ENCODE measurements around the gene HK1.

DNA sequence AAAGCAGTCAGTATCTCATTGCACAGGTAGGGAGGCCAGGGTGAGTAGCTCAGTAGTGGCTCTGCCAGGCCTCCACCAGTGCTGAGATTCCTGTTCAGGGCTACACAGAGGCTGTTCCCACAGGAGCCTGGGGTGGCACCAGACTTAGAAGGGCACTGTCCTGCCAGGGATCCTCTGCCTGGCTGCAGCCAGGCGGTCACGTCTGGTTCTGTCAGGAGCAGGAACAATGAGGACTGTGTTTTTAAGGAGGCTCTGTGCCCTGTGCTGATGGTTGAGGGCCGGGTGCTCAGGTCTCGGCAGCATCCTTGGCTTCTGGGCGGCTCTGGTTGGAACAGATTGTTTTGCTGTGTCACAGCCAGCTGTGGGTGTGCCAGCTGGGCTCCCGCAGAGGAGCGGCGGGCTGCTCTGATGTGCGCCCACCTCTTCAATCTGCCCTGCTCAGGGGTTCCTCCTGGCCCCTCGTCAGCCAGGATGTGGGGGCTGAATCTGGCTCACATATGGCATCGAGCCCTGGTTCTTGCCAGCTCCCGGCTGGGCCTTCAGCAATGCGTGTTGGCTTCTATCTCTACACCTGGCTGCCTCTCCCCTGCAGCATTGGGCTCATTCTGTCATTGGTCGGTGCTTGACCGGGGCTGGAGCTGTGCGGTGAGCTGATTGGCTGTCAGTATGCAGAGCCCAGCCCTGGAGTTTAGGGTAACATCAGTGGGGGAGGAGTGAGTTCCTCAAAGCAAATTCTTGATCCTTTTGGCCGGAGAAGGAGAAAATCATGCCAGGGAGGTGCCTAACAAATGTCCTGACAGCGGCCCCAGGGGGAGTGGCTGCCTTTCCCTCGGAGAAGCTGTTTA, 97.2 kb downstream of the HK1 start:
- no peak for TF ChIP-seq POLR2AphosphoS5 (IDR thresholded peaks at IDR 0.05; ENCODE audit: low read depth, low read length)
- no peak for TF ChIP-seq ZNF136 (CRISPR knock-in tag; IDR thresholded peaks at IDR 0.05; ENCODE audit: low read depth)
- no peak for TF ChIP-seq EP300 (IDR thresholded peaks at IDR 0.05; ENCODE audit: low read depth in 2 of 2, low read length in 2 of 2)
- TF ChIP-seq EP300 (CRISPR knock-in tag; IDR thresholded peaks at IDR 0.05; ENCODE audit: borderline replicate concordance) = no peak
- no peak for TF ChIP-seq CTCF (CRISPR knock-in tag; IDR thresholded peaks at IDR 0.05)
- TF ChIP-seq SOX6 (IDR thresholded peaks at IDR 0.05) = no peak
- TF ChIP-seq SOX6 (CRISPR knock-in tag; IDR thresholded peaks at IDR 0.05) = no peak
- no peak for TF ChIP-seq RAD21 (CRISPR knock-in tag; IDR thresholded peaks at IDR 0.05)
- no peak for TF ChIP-seq SP1 (IDR thresholded peaks at IDR 0.05)
- TF ChIP-seq SP1 (CRISPR knock-in tag; IDR thresholded peaks at IDR 0.05) = no peak
- TF ChIP-seq, protein P1, sequence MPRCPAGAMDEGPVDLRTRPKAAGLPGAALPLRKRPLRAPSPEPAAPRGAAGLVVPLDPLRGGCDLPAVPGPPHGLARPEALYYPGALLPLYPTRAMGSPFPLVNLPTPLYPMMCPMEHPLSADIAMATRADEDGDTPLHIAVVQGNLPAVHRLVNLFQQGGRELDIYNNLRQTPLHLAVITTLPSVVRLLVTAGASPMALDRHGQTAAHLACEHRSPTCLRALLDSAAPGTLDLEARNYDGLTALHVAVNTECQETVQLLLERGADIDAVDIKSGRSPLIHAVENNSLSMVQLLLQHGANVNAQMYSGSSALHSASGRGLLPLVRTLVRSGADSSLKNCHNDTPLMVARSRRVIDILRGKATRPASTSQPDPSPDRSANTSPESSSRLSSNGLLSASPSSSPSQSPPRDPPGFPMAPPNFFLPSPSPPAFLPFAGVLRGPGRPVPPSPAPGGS (CRISPR knock-in tag; IDR thresholded peaks at IDR 0.05) = no peak
- TF ChIP-seq POLR2AphosphoS2 (IDR thresholded peaks at IDR 0.05; ENCODE audit: low read depth, low read length) = no peak
- no peak for TF ChIP-seq TBP (CRISPR knock-in tag; IDR thresholded peaks at IDR 0.05)
- TF ChIP-seq ATF6 (CRISPR knock-in tag; conservative IDR thresholded peaks at IDR 0.05) = no peak

Data from HepG2 (cell line).